Vagina (tissue), 2 donors: ENCODE measurements around the gene TPD52L2. TPM values are rescaled to one million over a fixed set of nuclear protein-coding genes. Genes with fewer than 3 reads are reported as not detected.

Source experiments
- DNase-seq, 2 donors: peaks; one replicate each; pipeline ENCODE4 v3.0.0-alpha.2; 2017; ENCODE audit errors: extremely low spot score in 2 of 2
- H3K27ac ChIP-seq: fragments of 200-600 bp; sonication (generic); one replicate; pipeline ENCODE4 v1.5.1; 2019
- H3K27me3 ChIP-seq: fragments of 200-600 bp; sonication (generic); one replicate; pipeline ENCODE4 v1.5.1; 2019
- H3K36me3 ChIP-seq, 2 donors: fragments of 200-600 bp; sonication (generic); one replicate each; pipeline ENCODE4 v1.5.1; 2017 to 2019
- H3K4me1 ChIP-seq: fragments of 200-600 bp; sonication (generic); one replicate; pipeline ENCODE4 v1.5.1; 2019
- H3K4me3 ChIP-seq, 2 donors: fragments of 200-600 bp; sonication (generic); 1 replicate in 1 of 2; 2 replicates in 1 of 2; pipeline ENCODE4 v1.5.1; 2016 to 2019
- H3K9me3 ChIP-seq: fragments of 200-600 bp; sonication (generic); one replicate; pipeline ENCODE4 v1.5.1; 2019
- CTCF ChIP-seq, 3 experiments: fragments of 450-650 bp in 2 of 3; fragments of 200-600 bp in 1 of 3; sonication (generic) in 1 of 3; IDR thresholded peaks; one replicate each; pipeline ENCODE4 v1.5.1; 2017 to 2019; ENCODE audit warnings: antibody characterized with exemption in 3 of 3, mild to moderate bottlenecking in 2 of 3, moderate library complexity in 2 of 3
- POLR2A ChIP-seq, 2 donors: fragments of 450-650 bp; IDR thresholded peaks; one replicate each; pipeline ENCODE4 v1.6.1; 2017; ENCODE audit warnings: antibody characterized with exemption in 2 of 2, mild to moderate bottlenecking in 2 of 2, moderate library complexity in 2 of 2
- POLR2AphosphoS5 ChIP-seq, 2 donors: sonication (generic); formaldehyde crosslinking; IDR thresholded peaks; one replicate each; pipeline ENCODE4 v1.9.0; 2017; ENCODE audit warnings: antibody characterized with exemption in 2 of 2, mild to moderate bottlenecking in 2 of 2, low read depth in 1 of 2; ENCODE audit not compliant: insufficient read depth in 1 of 2
- intact Hi-C: fragments of 100-400 bp; cut with DNase I; formaldehyde crosslinking; loops from one replicate; pipeline ENCODE4 v1.15.1; 2023
- total RNA-seq: library from RNA; depleted of rRNA; stranded (reverse); fragments of >200 nt; gene quantifications from one replicate; pipeline ENCODE4 v1.2.3, GENCODE V29; 2016

Gene TPD52L2
- total RNA-seq, 1 donor from 2014 or later = 90.1 TPM

- peaks cover 35% of the 10 kb centered on the region for H3K4me1 ChIP-seq
- intact Hi-C loops = no loop called here
- DNase-seq = no peak
- H3K9me3 ChIP-seq = no peaks in the 10 kb centered on the region
- H3K36me3 ChIP-seq = no peaks in the 10 kb centered on the region
- H3K27ac ChIP-seq = no peak overlapping the region
- H3K4me3 ChIP-seq = peak overlapping the region in 1 of 2 donors; percentile 37
- TF ChIP-seq CTCF (IDR thresholded peaks at IDR 0.05) (no peak), POLR2AphosphoS5 (IDR thresholded peaks at IDR 0.05; ENCODE audit: insufficient read depth in 1 of 2, low read depth in 1 of 2) (peak in 1 of 2 donors; percentile 42)
- no peaks in the 10 kb centered on the region for H3K27me3 ChIP-seq
These were observed 18.8 kb upstream of the TPD52L2 start for GRCh38 chr20:63846128-63846771.

GRCh38 chr20:63846888-63847236 lies 18.2 kb upstream of the TPD52L2 start:
- H3K27me3 ChIP-seq = no peaks in the 10 kb centered on the region

GRCh38 chr20:63847237-63848002 lies 17.6 kb upstream of the TPD52L2 start:
- H3K9me3 ChIP-seq = no peaks in the 10 kb centered on the region
- no peak for DNase-seq
- H3K27me3 ChIP-seq = no peaks in the 10 kb centered on the region
- peak overlapping the region; percentile 47 for H3K27ac ChIP-seq
- H3K4me3 ChIP-seq = no peak overlapping the region
- H3K4me1 ChIP-seq = peaks cover 35% of the 10 kb centered on the region
- intact Hi-C loops = no loop called here
- TF ChIP-seq POLR2A (IDR thresholded peaks at IDR 0.05) (no peak), CTCF (IDR thresholded peaks at IDR 0.05) (no peak), POLR2AphosphoS5 (IDR thresholded peaks at IDR 0.05; ENCODE audit: insufficient read depth in 1 of 2, low read depth in 1 of 2) (peak in 1 of 2 donors; percentile 29)
- no peaks in the 10 kb centered on the region for H3K36me3 ChIP-seq

More at GRCh38 chr20:63846888-63847236, 18.2 kb upstream of the TPD52L2 start:
- no peaks in the 10 kb centered on the region for H3K36me3 ChIP-seq
- intact Hi-C loops = no loop called here
- no peak overlapping the region for H3K4me3 ChIP-seq
- H3K27ac ChIP-seq = peak overlapping the region; percentile 47
- no peak for DNase-seq
- H3K4me1 ChIP-seq = peaks cover 35% of the 10 kb centered on the region
- H3K9me3 ChIP-seq = no peaks in the 10 kb centered on the region
- TF ChIP-seq POLR2A (IDR thresholded peaks at IDR 0.05) = no peak
- TF ChIP-seq POLR2AphosphoS5 (IDR thresholded peaks at IDR 0.05; ENCODE audit: insufficient read depth in 1 of 2, low read depth in 1 of 2) = no peak
- TF ChIP-seq CTCF (IDR thresholded peaks at IDR 0.05) = no peak

GRCh38 chr20:63848003-63848911 lies 16.8 kb upstream of the TPD52L2 start:
- H3K27me3 ChIP-seq = no peaks in the 10 kb centered on the region

More at GRCh38 chr20:63848003-63848911, 16.8 kb upstream of the TPD52L2 start:
- no peaks in the 10 kb centered on the region for H3K36me3 ChIP-seq
- no peak overlapping the region for H3K4me3 ChIP-seq
- H3K9me3 ChIP-seq = no peaks in the 10 kb centered on the region
- intact Hi-C loops = no loop called here
- TF ChIP-seq POLR2A (IDR thresholded peaks at IDR 0.05) (no peak), POLR2AphosphoS5 (IDR thresholded peaks at IDR 0.05; ENCODE audit: insufficient read depth in 1 of 2, low read depth in 1 of 2) (no peak), CTCF (IDR thresholded peaks at IDR 0.05) (no peak)
- peak overlapping the region; percentile 47 for H3K27ac ChIP-seq
- peaks cover 35% of the 10 kb centered on the region for H3K4me1 ChIP-seq
- no peak for DNase-seq
